NCI-H82 treated with DMSO at 0.1 percent for 48 hours (cell line): ENCODE data around the gene FYB2.

Source experiments
- DNase-seq: peaks from one replicate; lab custom pipeline; 2025; ENCODE audit not compliant: unreplicated experiment; lab: John Stamatoyannopoulos, UW

Gene FYB2

GRCh38 chr1:56819387-56819899 is at the start of gene FYB2:
FYB2 (minus strand) TSS chr1:56819404; CDS start chr1:56819290, 114 bp downstream.
- DNase-seq = no peak

GRCh38 chr1:56868761-56869160 is 49.6 kb upstream of the FYB2 start:
- DNase-seq = no peak

DNA sequence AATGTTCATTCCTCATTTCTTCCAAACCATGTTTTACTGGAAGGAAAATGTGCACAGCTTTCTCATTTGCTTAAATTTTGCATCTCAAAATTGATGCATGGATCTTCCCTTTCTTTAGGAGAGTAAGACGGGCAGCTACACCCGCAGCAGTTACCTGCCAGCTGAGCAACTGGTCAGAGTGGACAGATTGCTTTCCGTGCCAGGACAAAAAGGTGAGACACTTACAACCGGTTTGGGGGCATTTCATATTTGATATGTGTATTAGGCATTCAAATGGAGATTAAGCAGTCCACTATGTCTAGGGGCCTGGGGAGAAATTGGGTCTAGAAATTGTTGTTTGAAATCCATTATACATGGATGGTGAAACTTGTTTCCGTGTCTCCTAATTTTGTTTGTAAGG is 48.3 kb upstream of the FYB2 start:
- no peak for DNase-seq

GRCh38 chr1:56866656-56867055 is 47.5 kb upstream of the FYB2 start:
- no peak for DNase-seq

- DNase-seq = no peak
These were observed 45.2 kb upstream of the FYB2 start for GRCh38 chr1:56864430-56864829.

DNA sequence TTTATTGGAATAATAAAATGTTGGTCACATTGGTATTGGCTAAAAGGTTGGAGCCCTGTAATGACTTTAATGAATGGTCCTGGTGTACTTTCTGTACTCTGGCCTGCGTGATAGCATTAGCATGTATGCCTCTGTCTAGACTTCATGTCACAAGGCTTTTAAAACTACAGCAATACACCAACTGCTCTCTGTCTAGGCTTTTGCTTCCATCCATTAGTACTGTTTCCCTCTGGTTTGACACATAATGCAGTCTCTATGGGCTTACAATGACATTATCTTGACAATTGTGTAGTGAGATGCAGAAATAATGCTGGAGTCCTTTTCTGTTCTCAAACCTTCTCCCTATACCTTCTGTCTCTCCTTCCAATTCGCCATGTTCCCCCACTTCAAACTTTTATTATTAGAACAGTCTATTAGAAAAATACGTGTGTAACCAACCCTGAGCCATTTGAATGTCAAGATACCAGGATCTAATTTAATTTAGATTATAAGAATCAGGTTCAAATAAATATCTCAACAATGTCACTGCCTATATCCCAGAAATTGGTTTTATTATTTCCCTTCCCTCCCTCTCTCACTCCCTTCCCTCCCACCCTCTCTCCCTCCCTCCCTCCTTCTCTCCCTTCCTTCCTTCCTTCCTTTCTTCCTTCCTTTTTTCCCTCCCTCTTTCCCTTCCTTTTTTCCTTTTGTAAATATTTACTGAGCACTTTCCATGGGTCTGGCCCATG is 44.2 kb upstream of the FYB2 start:
- no peak for DNase-seq

GRCh38 chr1:56859287-56859686 is 40.1 kb upstream of the FYB2 start:
- DNase-seq = no peak

- DNase-seq = no peak
These were observed 37.0 kb upstream of the FYB2 start for GRCh38 chr1:56856186-56856585.

DNA sequence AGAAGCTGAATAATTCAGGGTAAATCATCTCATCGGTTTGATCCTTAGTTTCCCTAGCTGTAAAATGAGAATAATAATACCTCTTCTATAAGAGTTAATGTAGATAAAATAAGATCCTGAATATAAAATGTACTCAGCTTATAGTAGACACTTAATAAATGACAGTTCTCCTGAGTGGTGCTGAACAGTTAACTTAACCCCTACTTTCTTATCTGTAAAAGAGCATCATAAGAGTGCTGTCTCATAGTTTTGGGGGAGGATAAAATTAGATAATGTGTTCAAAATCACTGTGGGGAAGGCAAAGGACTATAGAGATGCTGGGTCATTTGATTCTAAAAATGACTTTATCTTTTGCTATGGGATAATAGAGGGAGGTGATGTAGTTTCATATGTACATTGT is 36.0 kb upstream of the FYB2 start:
- no peak for DNase-seq

- DNase-seq = no peak
These were observed 35.4 kb upstream of the FYB2 start, which contains the start of gene C8A for GRCh38 chr1:56854521-56855099. C8A (plus strand) TSS chr1:56854797; CDS start chr1:56854902, 105 bp downstream.

DNA sequence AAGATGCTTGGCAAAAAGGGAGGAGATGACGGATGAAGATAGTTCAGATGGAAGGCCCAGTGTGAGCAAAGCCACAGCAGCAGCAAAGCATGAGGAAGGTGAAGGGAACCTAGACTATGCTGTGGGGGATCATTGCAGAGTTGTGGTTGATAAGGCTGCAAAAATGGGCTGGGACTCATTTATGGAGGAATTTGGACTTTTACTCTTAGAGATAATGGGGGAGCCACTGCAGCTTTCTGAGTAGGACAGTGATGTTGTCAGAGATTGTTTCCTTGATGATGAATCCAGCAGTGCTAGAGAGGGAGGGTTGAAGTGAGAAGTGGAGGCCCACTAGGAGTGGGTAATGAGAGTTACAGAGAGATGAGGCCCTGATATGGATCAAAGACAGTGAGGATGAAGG is 33.3 kb upstream of the FYB2 start:
- no peak for DNase-seq

GRCh38 chr1:56850922-56851321 is 31.7 kb upstream of the FYB2 start:
- DNase-seq = no peak

- no peak for DNase-seq
These were observed 31.2 kb upstream of the FYB2 start for GRCh38 chr1:56850411-56850810.

- no peak for DNase-seq
These were observed 30.5 kb upstream of the FYB2 start for GRCh38 chr1:56849750-56850149.

GRCh38 chr1:56845343-56845742 is 26.1 kb upstream of the FYB2 start:
- DNase-seq = no peak

GRCh38 chr1:56844545-56845136 is 25.4 kb upstream of the FYB2 start:
- DNase-seq = no peak

GRCh38 chr1:56843544-56843943 is 24.3 kb upstream of the FYB2 start:
- no peak for DNase-seq

- DNase-seq = no peak
These were observed 19.6 kb upstream of the FYB2 start for GRCh38 chr1:56838759-56839158.

GRCh38 chr1:56837244-56837939 is 18.2 kb upstream of the FYB2 start:
- no peak for DNase-seq

GRCh38 chr1:56836359-56836758 is 17.2 kb upstream of the FYB2 start:
- no peak for DNase-seq

DNA sequence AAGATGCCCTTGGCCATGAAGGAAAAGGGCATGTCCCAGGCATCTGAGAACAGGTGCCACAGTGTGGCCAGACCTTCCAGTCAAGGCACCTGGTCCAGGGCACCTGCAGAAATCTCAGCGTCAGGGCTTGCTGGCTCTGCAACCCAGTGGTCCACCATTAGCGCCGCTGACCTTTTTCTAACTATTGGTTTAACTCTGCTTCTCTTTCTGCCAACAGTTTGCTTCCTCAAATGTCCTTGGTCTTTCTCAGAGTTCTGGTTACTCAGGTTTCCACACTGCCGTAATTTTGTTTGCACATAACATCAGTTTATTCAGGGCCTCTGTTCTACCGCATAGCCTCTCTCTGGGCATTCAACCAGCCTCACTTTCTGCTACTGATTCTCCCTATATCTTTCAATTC is 16.5 kb upstream of the FYB2 start:
- DNase-seq = no peak
